GM12878 (cell line): ENCODE data around the gene C5. TPM values are rescaled to one million over a fixed set of nuclear protein-coding genes. Genes with fewer than 3 reads are reported as not detected.
A peak's percentile ranks its signal among the peaks of the same experiment; 100 is the strongest.

ENCODE experiments used
- ATAC-seq: fragments of 200-7000 bp; cut with Tn5 transposase; 3 replicates; pipeline ENCODE4 v1.9.1; 2020; ENCODE audit warnings: mild to moderate bottlenecking, moderate library complexity
- BruUV-seq: library from RNA; stranded (reverse); fragments of 400-500 nt; replicated peaks from 2 replicates; lab custom pipeline; 2021; lab: Mats Ljungman, UMichigan
- CTCF ChIA-PET: fragments of 300-600 bp; sonication (Branson Sonifier 250); formaldehyde crosslinking; extraction: SDS; loops from one replicate; lab custom pipeline; 2021; ENCODE audit warnings: inconsistent platforms; lab: Yijun Ruan, JAX
- POLR2A ChIA-PET: fragments of 350-600 bp; formaldehyde crosslinking; extraction: SDS; loops from one replicate; lab custom pipeline; 2021; ENCODE audit warnings: inconsistent platforms; lab: Charles Lee
- RAD21 ChIA-PET: fragments of 300-600 bp; sonication (Branson Sonifier 250); formaldehyde crosslinking; loops from one replicate; lab custom pipeline; 2023; ENCODE audit warnings: antibody characterized with exemption; ENCODE audit not compliant: unreplicated experiment; lab: Charles Lee
- SMC1A ChIA-PET: fragments of 300-600 bp; sonication (Branson Sonifier 250); formaldehyde crosslinking; loops from one replicate; lab custom pipeline; 2023; ENCODE audit not compliant: unreplicated experiment, uncharacterized antibody; lab: Charles Lee
- DNase-seq: peaks from one replicate; pipeline ENCODE4 v3.0.0-alpha.2; 2011; ENCODE audit warnings: low read depth, low spot score
- FAIRE-seq: peaks from 3 replicates; lab custom pipeline; 2011; peaks lifted over from hg19 to GRCh38; lab: Jason Lieb, UNC
- H2AFZ ChIP-seq: 2 replicates; pipeline ENCODE4 v1.6.0; 2011; ENCODE audit warnings: low read depth, low read length, control low read depth; ENCODE audit not compliant: control insufficient read depth
- H3K27ac ChIP-seq: 2 replicates; pipeline ENCODE4 v1.5.1; 2011; ENCODE audit warnings: control low read depth; ENCODE audit not compliant: control insufficient read depth, insufficient read depth
- H3K27me3 ChIP-seq, 2 experiments: replicated peaks in 1 of 2; 2 replicates each; pipeline versions ENCODE4 v1.6.0 to v1.6.1; 2011; ENCODE audit warnings: low read length in 1 of 2; ENCODE audit not compliant: control insufficient read depth in 2 of 2, insufficient read depth in 2 of 2
- H3K36me3 ChIP-seq, 2 experiments: 2 replicates each; pipeline ENCODE4 v1.5.1; 2011; ENCODE audit warnings: low read length in 1 of 2; ENCODE audit not compliant: control insufficient read depth in 2 of 2, insufficient read depth in 2 of 2
- H3K4me1 ChIP-seq: 2 replicates; pipeline ENCODE4 v1.6.1; 2011; ENCODE audit warnings: mild to moderate bottlenecking, low read length, moderate library complexity, mixed read lengths; ENCODE audit not compliant: control insufficient read depth, insufficient read depth
- H3K4me2 ChIP-seq: 2 replicates; pipeline ENCODE4 v1.6.0; 2011; ENCODE audit warnings: control low read depth; ENCODE audit not compliant: control insufficient read depth, insufficient read depth
- H3K4me3 ChIP-seq: fragments of 200-600 bp; sonication (generic); 2 replicates; pipeline ENCODE4 v1.5.1; 2016
- H3K79me2 ChIP-seq: 2 replicates; pipeline ENCODE4 v1.6.0; 2011; ENCODE audit warnings: low read length; ENCODE audit not compliant: control insufficient read depth, insufficient read depth
- H3K9ac ChIP-seq: 2 replicates; pipeline ENCODE4 v1.8.0; 2011; ENCODE audit warnings: low read length, control low read depth, mixed read lengths; ENCODE audit not compliant: control insufficient read depth, insufficient read depth
- H3K9me3 ChIP-seq: replicated peaks from 3 replicates; pipeline ENCODE4 v1.5.1; 2011; ENCODE audit warnings: mild to moderate bottlenecking, low read length; ENCODE audit not compliant: control insufficient read depth, insufficient read depth
- H4K20me1 ChIP-seq: 2 replicates; pipeline ENCODE4 v1.6.0; 2011; ENCODE audit not compliant: control insufficient read depth, insufficient read depth
- BMI1 ChIP-seq: fragments of 450-650 bp; IDR thresholded peaks from 2 replicates; pipeline ENCODE4 v1.6.1; 2016; ENCODE audit warnings: mild to moderate bottlenecking, moderate library complexity, borderline replicate concordance
- CHD4 ChIP-seq: fragments of 200-600 bp; sonication (generic); IDR thresholded peaks from 2 replicates; pipeline ENCODE4 v1.6.1; 2016; ENCODE audit warnings: mild to moderate bottlenecking
- CTCF ChIP-seq, 3 experiments: IDR thresholded peaks in 2 of 3; conservative IDR thresholded peaks in 1 of 3; 2 replicates each; pipeline ENCODE4 v1.5.1; 2011; ENCODE audit warnings: low read depth in 3 of 3, low read length in 3 of 3, mild to moderate bottlenecking in 3 of 3, control low read depth in 2 of 3, moderate library complexity in 2 of 3, inconsistent platforms in 1 of 3, mixed read lengths in 1 of 3; ENCODE audit not compliant: control insufficient read depth in 2 of 3, insufficient read depth in 1 of 3; ENCODE audit errors: extremely low read depth in 1 of 3
- EED ChIP-seq: sonication (generic); IDR thresholded peaks from 2 replicates; pipeline ENCODE4 v1.6.1; 2016; ENCODE audit warnings: antibody characterized with exemption, low read depth
- NR2F1 ChIP-seq: fragments of 450-650 bp; conservative IDR thresholded peaks from 2 replicates; pipeline ENCODE4 v1.6.1; 2017; ENCODE audit warnings: mild to moderate bottlenecking
- SMARCA5 ChIP-seq: fragments of 450-650 bp; IDR thresholded peaks from 2 replicates; pipeline ENCODE4 v1.6.1; 2017; ENCODE audit warnings: mild to moderate bottlenecking
- SPI1 ChIP-seq: IDR thresholded peaks from 2 replicates; pipeline ENCODE4 v1.6.1; 2011; ENCODE audit warnings: low read depth, mild to moderate bottlenecking, low read length, moderate library complexity, borderline replicate concordance; ENCODE audit not compliant: insufficient read depth
- WGBS: methylation state at CpG from one replicate; pipeline ENCODE4 v1.1.6; 2016; ENCODE audit warnings: low lambda C conversion rate; ENCODE audit not compliant: insufficient replicate concordance, insufficient coverage; ENCODE audit errors: missing lambda C conversion rate; 5-methylcytosine and 5-hydroxymethylcytosine counted together
- in situ Hi-C: fragments of 300-500 bp; cut with MboI; formaldehyde crosslinking; loops from 9 replicates; pipeline ENCODE4 v1.14.3; 2018; ENCODE audit warnings: mixed read lengths
- intact Hi-C: fragments of 100-400 bp; cut with micrococcal nuclease; formaldehyde crosslinking; loops from one replicate; pipeline ENCODE4 v1.14.2; 2022; ENCODE audit not compliant: unreplicated experiment
- polyA plus RNA-seq, 11 experiments: library from polyadenylated mRNA; depleted of rRNA in 4 of 11; unstranded in 6 of 11; stranded (reverse) in 5 of 11; fragments of >200 nt; fragmentation: Nextera tagmentation in 4 of 11; fragmentation: Illumina TruSeq in 1 of 11; extraction: Ambion mirVana in 4 of 11; extraction: Trizol in 1 of 11; gene quantifications; 1 replicate in 1 of 11; 2 replicates in 10 of 11; pipeline versions ENCODE4 v1.2.1 to v1.2.3, GENCODE V29; 2011 to 2016; ENCODE audit warnings: inconsistent platforms in 2 of 11, missing spikeins in 2 of 11, low read depth in 1 of 11
- total RNA-seq, 4 experiments: library from RNA; depleted of rRNA in 3 of 4; stranded (reverse); fragments of >200 nt in 3 of 4; fragmentation: Illumina TruSeq in 1 of 4; extraction: Trizol in 1 of 4; gene quantifications; 2 replicates each; pipeline versions ENCODE4 v1.2.1 to v1.2.3, GENCODE V29; 2013 to 2021
- TF ChIP-seq, protein P1 (sequence below): fragments of 450-650 bp; formaldehyde crosslinking; IDR thresholded peaks from 2 replicates; pipeline ENCODE4 v1.5.0; 2022; ENCODE audit warnings: mild to moderate bottlenecking, missing genetic modification characterization

Gene C5
- total and polyA plus RNA-seq, 10 of the 15 experiments (the other 5 are each of a cell fraction or from before 2014, with no cell fraction given), result 0.39 to 2.2 (median 1.2) TPM

GRCh38 chr9:121082075-121082474 is 32.0 kb upstream of the C5 start:
- TF ChIP-seq NR2F1, result no peak
- TF ChIP-seq SPI1, result peak; percentile 64; the same call in 1 of the 2 replicates
- H2AFZ ChIP-seq, result no peak overlapping the region
- in situ Hi-C loops (no loop called here), intact Hi-C loops (no loop called here)
- no peaks in the 10 kb centered on the region for H3K4me1 ChIP-seq
- H3K9ac ChIP-seq, result no peak overlapping the region
- peak; percentile 54 for ATAC-seq
- H3K79me2 ChIP-seq, result peaks cover 8% of the 10 kb centered on the region
- ChIA-PET SMC1A (interaction anchor here (1.6 to 3.8 kb wide), 4 partner anchors 10 to 39 kb away, joined by 6 to 22 read pairs (median 14); no protein-coding TSS in a partner anchor), POLR2A (interaction anchor here (1.1 kb wide), 1 partner anchor 61 kb away, joined by 3 read pairs; no protein-coding TSS in a partner anchor), CTCF (interaction anchor here (1.1 to 4.2 kb wide), 5 partner anchors 9 to 39 kb away, joined by 3 to 23 read pairs (median 4); no protein-coding TSS in a partner anchor), RAD21 (interaction anchor here (1.5 kb wide), 1 partner anchor 40 kb away, joined by 8 read pairs; no protein-coding TSS in a partner anchor)
- BruUV-seq, result no TSS peak
- FAIRE-seq, result no peak
- H4K20me1 ChIP-seq, result no peaks in the 10 kb centered on the region
- H3K27ac ChIP-seq, result no peak overlapping the region; the same call in 1 of the 2 replicates
- WGBS, result 56% methylated on average over 1 of the region's 1 CpG
- no peak for DNase-seq
- no peaks in the 10 kb centered on the region for H3K9me3 ChIP-seq
- no peaks in the 10 kb centered on the region for H3K27me3 ChIP-seq
- peaks cover 5% of the 10 kb centered on the region in 2 experiments; a peak in 3 of 4 replicates for H3K36me3 ChIP-seq
- H3K4me3 ChIP-seq, result no peak overlapping the region
- no peak overlapping the region for H3K4me2 ChIP-seq

DNA sequence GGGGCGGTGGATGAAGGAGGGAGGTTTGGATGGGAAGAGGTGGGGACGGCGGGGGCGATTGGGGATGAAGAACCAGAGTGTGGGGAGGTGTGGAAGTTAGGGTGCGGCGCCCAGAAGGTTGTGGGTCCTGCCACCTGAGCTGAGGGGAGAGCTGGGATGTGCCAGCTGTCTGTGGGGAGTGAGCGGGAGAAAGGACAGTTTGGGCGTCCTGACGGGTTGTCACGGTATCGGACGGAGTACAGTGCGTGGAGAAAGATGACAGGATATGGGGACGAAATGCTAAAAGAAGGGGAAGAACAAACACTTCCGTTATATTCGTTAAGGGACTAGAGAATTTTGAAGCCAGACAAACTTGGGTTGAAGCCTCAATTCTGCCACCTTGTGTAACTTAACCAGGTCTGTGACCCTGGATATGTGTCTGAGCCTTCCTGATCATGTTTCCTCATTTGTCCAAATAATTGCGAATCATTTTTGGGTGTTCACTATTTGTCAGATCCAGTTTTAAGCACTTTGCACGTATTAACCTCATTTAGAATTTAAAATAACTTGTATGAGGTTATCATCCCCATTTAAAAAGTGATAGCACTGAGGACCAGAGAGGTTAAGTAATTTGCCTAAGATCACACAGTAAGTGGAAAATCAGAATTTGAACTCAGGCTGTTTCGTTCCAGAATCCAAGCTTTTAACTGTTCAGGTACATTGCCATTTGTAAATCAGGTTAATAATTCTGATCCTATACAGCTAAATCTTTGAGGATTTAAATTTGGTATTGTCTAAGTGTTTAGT is 25.4 kb upstream of the C5 start:
- ChIA-PET CTCF (interaction anchor here (0.7 to 1.7 kb wide), 8 partner anchors 15 to 322 kb away, joined by 3 to 7 read pairs (median 4); no protein-coding TSS in a partner anchor), POLR2A (interaction anchor here (0.6 to 3.2 kb wide), 7 partner anchors 9 to 249 kb away, joined by 3 to 21 read pairs (median 3); no protein-coding TSS in a partner anchor)
- peak; percentile 17 for ATAC-seq
- no peak for TF ChIP-seq BMI1
- peak in 1 of 3 experiments; percentile 9; a peak in 2 of 6 replicates for TF ChIP-seq CTCF (IDR thresholded peaks at IDR 0.05 in 2 of 3, conservative IDR thresholded peaks at IDR 0.05 in 1 of 3; ENCODE audit: control insufficient read depth in 2 of 3, extremely low read depth in 1 of 3, insufficient read depth in 1 of 3, low read depth in 3 of 3, low read length in 3 of 3)
- no peak for TF ChIP-seq EED
- TF ChIP-seq CHD4, result no peak
- TF ChIP-seq, protein P1, sequence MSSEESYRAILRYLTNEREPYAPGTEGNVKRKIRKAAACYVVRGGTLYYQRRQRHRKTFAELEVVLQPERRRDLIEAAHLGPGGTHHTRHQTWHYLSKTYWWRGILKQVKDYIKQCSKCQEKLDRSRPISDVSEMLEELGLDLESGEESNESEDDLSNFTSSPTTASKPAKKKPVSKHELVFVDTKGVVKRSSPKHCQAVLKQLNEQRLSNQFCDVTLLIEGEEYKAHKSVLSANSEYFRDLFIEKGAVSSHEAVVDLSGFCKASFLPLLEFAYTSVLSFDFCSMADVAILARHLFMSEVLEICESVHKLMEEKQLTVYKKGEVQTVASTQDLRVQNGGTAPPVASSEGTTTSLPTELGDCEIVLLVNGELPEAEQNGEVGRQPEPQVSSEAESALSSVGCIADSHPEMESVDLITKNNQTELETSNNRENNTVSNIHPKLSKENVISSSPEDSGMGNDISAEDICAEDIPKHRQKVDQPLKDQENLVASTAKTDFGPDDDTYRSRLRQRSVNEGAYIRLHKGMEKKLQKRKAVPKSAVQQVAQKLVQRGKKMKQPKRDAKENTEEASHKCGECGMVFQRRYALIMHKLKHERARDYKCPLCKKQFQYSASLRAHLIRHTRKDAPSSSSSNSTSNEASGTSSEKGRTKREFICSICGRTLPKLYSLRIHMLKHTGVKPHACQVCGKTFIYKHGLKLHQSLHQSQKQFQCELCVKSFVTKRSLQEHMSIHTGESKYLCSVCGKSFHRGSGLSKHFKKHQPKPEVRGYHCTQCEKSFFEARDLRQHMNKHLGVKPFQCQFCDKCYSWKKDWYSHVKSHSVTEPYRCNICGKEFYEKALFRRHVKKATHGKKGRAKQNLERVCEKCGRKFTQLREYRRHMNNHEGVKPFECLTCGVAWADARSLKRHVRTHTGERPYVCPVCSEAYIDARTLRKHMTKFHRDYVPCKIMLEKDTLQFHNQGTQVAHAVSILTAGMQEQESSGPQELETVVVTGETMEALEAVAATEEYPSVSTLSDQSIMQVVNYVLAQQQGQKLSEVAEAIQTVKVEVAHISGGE (CRISPR knock-in tag), result no peak
- TF ChIP-seq SMARCA5, result peak; percentile 92; the same call in 1 of the 2 replicates

More for the DNA sequence above, 25.4 kb upstream of the C5 start:
- peak overlapping the region; percentile 98 for H3K27ac ChIP-seq
- H3K36me3 ChIP-seq, result no peaks in the 10 kb centered on the region
- intact Hi-C loops, result no loop called here
- H4K20me1 ChIP-seq, result no peaks in the 10 kb centered on the region
- peak overlapping the region; percentile 67 for H3K4me2 ChIP-seq
- H3K4me1 ChIP-seq, result peaks cover 29% of the 10 kb centered on the region
- RAD21 ChIA-PET, result interaction anchor here (1.3 to 2.5 kb wide), 3 partner anchors 46 to 90 kb away, joined by 3 to 18 read pairs (median 6); no protein-coding TSS in a partner anchor
- no peak for DNase-seq
- H2AFZ ChIP-seq, result peak overlapping the region; percentile 94
- WGBS, result under 1% methylated on average over 15 of the region's 19 CpGs
- H3K9me3 ChIP-seq, result no peaks in the 10 kb centered on the region; the same call in 2 of the 3 replicates
- BruUV-seq, result TSS peak; percentile 72
- SMC1A ChIA-PET, result interaction anchor here (0.6 to 8.9 kb wide), 12 partner anchors 12 to 100 kb away, joined by 3 to 66 read pairs (median 4); no protein-coding TSS in a partner anchor
- peak overlapping the region; percentile 98 for H3K9ac ChIP-seq
- peak overlapping the region; percentile 91 for H3K4me3 ChIP-seq
- peaks cover 42% of the 10 kb centered on the region for H3K79me2 ChIP-seq
- no peaks in the 10 kb centered on the region for H3K27me3 ChIP-seq
- in situ Hi-C loops, result no loop called here
- FAIRE-seq, result no peak
